Measurements from ENCODE around the gene USP32. TPM values are rescaled to one million over a fixed set of nuclear protein-coding genes. Genes with fewer than 3 reads are reported as not detected.

Gene USP32
- total and polyA plus RNA-seq, 10 of the 15 experiments (the other 5 are each of a cell fraction or from before 2014, with no cell fraction given) = 7.8 to 37.3 (median 25.5) TPM

GRCh38 chr17:60138769-60139437, 253.0 kb downstream of the USP32 start:
- Histone ChIP-seq H4K20me1 (ENCODE audit: control insufficient read depth, insufficient read depth) (no peaks in the 10 kb centered on the region), H3K79me2 (ENCODE audit: control insufficient read depth, insufficient read depth, low read length) (no peaks in the 10 kb centered on the region), H3K4me3 (no peak overlapping the region), H3K9me3 (replicated peaks; ENCODE audit: control insufficient read depth, insufficient read depth, low read length) (no peaks in the 10 kb centered on the region), H2AFZ (ENCODE audit: control insufficient read depth, low read depth, low read length) (no peak overlapping the region), H3K27ac (ENCODE audit: control insufficient read depth, insufficient read depth) (no peak overlapping the region), H3K36me3 (ENCODE audit: control insufficient read depth in 2 of 2, insufficient read depth in 2 of 2, low read length in 1 of 2) (no peaks in the 10 kb centered on the region), H3K9ac (ENCODE audit: control insufficient read depth, insufficient read depth, low read length) (no peak overlapping the region), H3K4me1 (ENCODE audit: control insufficient read depth, insufficient read depth, low read length) (no peaks in the 10 kb centered on the region), H3K4me2 (ENCODE audit: control insufficient read depth, insufficient read depth) (no peak overlapping the region), H3K27me3 (replicated peaks in 1 of 2; ENCODE audit: control insufficient read depth in 2 of 2, insufficient read depth in 2 of 2, low read length in 1 of 2) (peaks cover 0 to 4% of the 10 kb centered on the region in 2 experiments; a peak in 2 of 4 replicates)
- intact Hi-C loops (cut with micrococcal nuclease; ENCODE audit: unreplicated experiment) = no loop called here
- DNase-seq (ENCODE audit: low read depth, low spot score) (no peak), ATAC-seq (no peak), FAIRE-seq (no peak)
- ChIA-PET SMC1A (ENCODE audit: uncharacterized antibody, unreplicated experiment) (no interaction called here), POLR2A (no interaction called here), RAD21 (ENCODE audit: unreplicated experiment) (no interaction called here), CTCF (no interaction called here)
- 62% methylated on average over 46 of the region's 48 CpGs for WGBS (ENCODE audit: insufficient coverage, insufficient replicate concordance, low lambda C conversion rate, missing lambda C conversion rate)
- BruUV-seq (replicated peaks) = no TSS peak
- in situ Hi-C loops (cut with MboI) = loop anchor here (25.0 kb wide), 1 partner anchor 498 kb away; no protein-coding TSS in a partner anchor
- TF ChIP-seq SMARCA5 (IDR thresholded peaks at IDR 0.05) (no peak), IRF3 (IDR thresholded peaks at IDR 0.05) (no peak), CEBPB (IDR thresholded peaks at IDR 0.05; ENCODE audit: borderline replicate concordance in 1 of 2, low read depth in 2 of 2, low read length in 2 of 2) (no peak), POLR2AphosphoS2 (IDR thresholded peaks at IDR 0.05; ENCODE audit: low read depth, low read length) (no peak), SRF (IDR thresholded peaks at IDR 0.05; ENCODE audit: low read depth in 2 of 2, low read length in 2 of 2) (no peak), NFYA (IDR thresholded peaks at IDR 0.05; ENCODE audit: borderline replicate concordance, low read depth, low read length) (no peak), ZNF207 (IDR thresholded peaks at IDR 0.05; ENCODE audit: borderline replicate concordance) (no peak), TARDBP (IDR thresholded peaks at IDR 0.05; ENCODE audit: borderline replicate concordance) (no peak), EGR1 (IDR thresholded peaks at IDR 0.05; ENCODE audit: borderline replicate concordance in 1 of 2, low read depth in 2 of 2, low read length in 2 of 2) (no peak), RUNX3 (IDR thresholded peaks at IDR 0.05; ENCODE audit: low read length) (no peak), CEBPZ (IDR thresholded peaks at IDR 0.05; ENCODE audit: low read depth, low read length) (no peak)
- TF ChIP-seq, protein P1, sequence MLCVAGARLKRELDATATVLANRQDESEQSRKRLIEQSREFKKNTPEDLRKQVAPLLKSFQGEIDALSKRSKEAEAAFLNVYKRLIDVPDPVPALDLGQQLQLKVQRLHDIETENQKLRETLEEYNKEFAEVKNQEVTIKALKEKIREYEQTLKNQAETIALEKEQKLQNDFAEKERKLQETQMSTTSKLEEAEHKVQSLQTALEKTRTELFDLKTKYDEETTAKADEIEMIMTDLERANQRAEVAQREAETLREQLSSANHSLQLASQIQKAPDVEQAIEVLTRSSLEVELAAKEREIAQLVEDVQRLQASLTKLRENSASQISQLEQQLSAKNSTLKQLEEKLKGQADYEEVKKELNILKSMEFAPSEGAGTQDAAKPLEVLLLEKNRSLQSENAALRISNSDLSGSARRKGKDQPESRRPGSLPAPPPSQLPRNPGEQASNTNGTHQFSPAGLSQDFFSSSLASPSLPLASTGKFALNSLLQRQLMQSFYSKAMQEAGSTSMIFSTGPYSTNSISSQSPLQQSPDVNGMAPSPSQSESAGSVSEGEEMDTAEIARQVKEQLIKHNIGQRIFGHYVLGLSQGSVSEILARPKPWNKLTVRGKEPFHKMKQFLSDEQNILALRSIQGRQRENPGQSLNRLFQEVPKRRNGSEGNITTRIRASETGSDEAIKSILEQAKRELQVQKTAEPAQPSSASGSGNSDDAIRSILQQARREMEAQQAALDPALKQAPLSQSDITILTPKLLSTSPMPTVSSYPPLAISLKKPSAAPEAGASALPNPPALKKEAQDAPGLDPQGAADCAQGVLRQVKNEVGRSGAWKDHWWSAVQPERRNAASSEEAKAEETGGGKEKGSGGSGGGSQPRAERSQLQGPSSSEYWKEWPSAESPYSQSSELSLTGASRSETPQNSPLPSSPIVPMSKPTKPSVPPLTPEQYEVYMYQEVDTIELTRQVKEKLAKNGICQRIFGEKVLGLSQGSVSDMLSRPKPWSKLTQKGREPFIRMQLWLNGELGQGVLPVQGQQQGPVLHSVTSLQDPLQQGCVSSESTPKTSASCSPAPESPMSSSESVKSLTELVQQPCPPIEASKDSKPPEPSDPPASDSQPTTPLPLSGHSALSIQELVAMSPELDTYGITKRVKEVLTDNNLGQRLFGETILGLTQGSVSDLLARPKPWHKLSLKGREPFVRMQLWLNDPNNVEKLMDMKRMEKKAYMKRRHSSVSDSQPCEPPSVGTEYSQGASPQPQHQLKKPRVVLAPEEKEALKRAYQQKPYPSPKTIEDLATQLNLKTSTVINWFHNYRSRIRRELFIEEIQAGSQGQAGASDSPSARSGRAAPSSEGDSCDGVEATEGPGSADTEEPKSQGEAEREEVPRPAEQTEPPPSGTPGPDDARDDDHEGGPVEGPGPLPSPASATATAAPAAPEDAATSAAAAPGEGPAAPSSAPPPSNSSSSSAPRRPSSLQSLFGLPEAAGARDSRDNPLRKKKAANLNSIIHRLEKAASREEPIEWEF (IDR thresholded peaks at IDR 0.05; ENCODE audit: insufficient replicate concordance, low read depth, low read length) = no peak

Measured in GM12878 (cell line).